WI38 (cell line): ENCODE data around the gene PMFBP1.

Experiments
- H3K4me3 ChIP-seq: 2 replicates; pipeline ENCODE4 v1.5.1; 2011; ENCODE audit warnings: low read depth, mild to moderate bottlenecking, control low read depth, low read length
- CTCF ChIP-seq: IDR thresholded peaks from 2 replicates; pipeline ENCODE4 v1.5.1; 2012; ENCODE audit warnings: low read depth, mild to moderate bottlenecking, control low read depth, low read length

The PMFBP1 gene

GRCh38 chr16:72159386-72159785 lies 12.6 kb downstream of the PMFBP1 start:
- no peak for TF ChIP-seq CTCF
- no peak overlapping the region for H3K4me3 ChIP-seq

GRCh38 chr16:72149676-72150464 lies 22.1 kb downstream of the PMFBP1 start:
- H3K4me3 ChIP-seq = no peak overlapping the region
- no peak for TF ChIP-seq CTCF

GRCh38 chr16:72142476-72142875 lies 29.5 kb downstream of the PMFBP1 start:
- no peak overlapping the region for H3K4me3 ChIP-seq
- TF ChIP-seq CTCF = no peak

- TF ChIP-seq CTCF = no peak
- H3K4me3 ChIP-seq = no peak overlapping the region
Observed at GRCh38 chr16:72139908-72140307, 32.0 kb downstream of the PMFBP1 start.

- no peak overlapping the region for H3K4me3 ChIP-seq
- TF ChIP-seq CTCF = no peak
Observed at GRCh38 chr16:72138064-72138572, 33.8 kb downstream of the PMFBP1 start.

GRCh38 chr16:72137380-72138063 lies 34.4 kb downstream of the PMFBP1 start:
- TF ChIP-seq CTCF = no peak
- H3K4me3 ChIP-seq = no peak overlapping the region

GRCh38 chr16:72134507-72134906 lies 37.4 kb downstream of the PMFBP1 start:
- no peak overlapping the region for H3K4me3 ChIP-seq
- no peak for TF ChIP-seq CTCF
